ENCODE data around the gene SERPINE1. TPM values are rescaled to one million over a fixed set of nuclear protein-coding genes. Genes with fewer than 3 reads are reported as not detected.
A peak's percentile ranks its signal among the peaks of the same experiment; 100 is the strongest.

The SERPINE1 gene
- total RNA-seq, 1 donor from 2014 or later: 5.3 TPM

DNA sequence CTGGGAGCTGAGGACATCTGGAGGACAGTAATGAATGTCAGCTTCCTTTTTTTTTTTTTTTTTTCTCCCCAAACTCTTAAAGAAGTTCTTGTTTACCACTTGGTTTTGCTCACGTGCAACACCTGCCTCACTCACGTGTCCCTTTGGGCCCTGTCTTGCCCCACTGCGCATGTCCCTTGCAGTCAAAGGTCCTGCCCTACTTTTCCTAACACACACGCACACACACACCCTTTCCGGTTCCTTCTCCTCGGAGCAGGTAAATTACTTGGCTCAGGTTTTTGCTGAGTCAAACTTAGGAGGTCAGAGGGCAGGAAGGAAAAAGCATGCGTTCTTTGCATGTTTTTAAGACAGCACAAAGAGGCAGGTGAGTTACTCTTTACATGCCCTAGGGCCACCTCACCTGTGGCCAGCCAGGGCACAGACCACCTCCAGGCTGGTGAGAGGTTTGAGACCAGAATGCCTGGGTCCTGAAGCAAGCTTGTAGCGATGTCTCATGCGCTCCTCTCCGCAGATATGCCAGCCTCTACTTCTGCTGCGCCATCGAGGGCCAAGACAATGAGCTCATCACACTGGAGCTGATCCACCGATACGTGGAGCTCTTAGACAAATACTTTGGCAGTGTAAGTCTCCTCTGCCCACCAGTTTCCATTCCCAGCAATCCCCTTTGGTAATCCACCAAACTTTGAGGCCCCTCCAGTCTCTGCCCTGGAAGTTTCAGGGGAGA lies 30.1 kb downstream of the SERPINE1 start:
- peak; percentile 56 for ATAC-seq

DNA sequence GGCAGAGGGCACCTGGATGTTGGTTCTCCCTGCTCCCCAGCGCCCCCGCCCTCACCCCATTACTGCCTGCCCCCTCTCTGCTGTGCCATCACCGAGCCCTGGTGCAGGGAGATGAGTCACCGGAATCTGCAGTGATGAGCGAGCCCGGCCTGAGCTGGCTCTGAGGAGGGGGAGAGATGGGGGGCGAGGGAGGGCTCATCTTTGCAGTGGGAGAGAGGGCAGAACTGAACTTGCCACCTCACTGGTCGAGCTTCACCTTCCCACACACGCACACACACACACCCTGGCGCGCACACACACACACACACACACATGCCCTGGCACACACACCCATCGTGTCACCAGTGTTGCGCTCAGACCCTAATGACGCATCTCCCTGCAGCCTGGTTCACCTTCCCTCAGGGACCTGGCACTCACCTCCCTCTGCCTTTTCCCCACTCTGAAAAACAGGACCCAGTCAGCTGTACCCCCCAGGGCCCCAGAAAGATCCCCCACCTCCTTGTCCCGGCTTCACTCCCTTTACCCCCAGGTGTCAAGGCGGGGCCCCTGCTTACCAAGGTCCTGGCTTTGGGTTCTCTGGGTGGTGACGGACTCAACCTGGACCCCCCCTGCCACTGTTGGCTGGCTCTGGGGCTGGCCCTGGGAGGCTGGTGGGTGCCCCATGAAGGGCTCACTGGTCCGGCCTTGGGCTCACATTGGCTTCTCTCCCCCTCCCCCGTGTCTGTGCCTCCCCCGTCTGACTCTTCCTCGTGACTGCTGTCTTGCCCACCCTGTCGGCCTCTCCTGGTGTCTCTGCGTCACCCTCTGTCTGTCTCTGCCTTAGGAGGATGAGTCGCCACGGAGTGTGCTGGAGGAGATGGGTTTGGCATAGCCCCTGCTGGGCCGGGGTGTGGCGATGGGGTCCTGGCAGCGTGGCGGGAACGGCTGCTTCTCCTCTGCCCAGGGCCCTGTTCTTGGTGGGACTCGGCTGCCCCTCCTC lies 33.1 kb downstream of the SERPINE1 start:
- no peak for ATAC-seq

GRCh38 chr7:101160910-101161309 lies 34.0 kb downstream of the SERPINE1 start:
- ATAC-seq: no peak

DNA sequence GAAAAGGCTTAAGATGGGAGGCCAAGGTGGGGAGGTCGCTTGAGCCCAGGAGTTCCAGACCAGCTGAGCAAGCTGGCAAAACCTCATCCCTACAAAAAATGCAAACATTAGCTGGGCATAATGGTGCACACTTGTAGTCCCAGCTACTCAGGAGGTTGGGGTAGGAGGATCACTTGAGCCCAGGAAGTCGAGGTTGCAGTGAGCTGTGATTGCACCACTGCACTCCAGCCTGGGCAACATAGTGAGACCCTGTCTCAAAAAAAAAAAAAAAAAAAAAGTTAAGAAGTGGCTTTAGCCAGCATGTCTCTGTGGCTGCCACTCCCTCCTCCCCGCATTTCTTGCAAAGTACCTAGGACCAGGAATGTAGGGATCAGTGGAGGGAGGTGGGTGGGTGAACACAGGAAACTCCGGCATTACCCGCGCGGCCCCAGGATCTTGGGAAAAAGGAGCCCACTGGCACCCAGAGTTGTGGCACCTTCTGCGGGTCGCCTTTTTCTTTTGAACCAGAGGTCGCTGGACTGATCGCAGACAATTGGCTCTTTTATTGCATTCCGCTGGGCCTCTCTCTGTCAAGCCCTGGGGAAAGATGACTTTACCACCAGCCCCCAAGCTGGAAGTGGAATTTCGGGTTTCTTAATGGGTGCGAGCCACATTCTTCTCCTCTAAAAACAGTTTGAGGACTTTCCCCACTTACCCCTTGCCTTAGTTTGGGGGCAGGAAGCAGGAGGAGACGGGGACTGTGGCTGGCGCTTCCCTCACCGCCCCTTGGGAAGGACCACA lies 35.0 kb downstream of the SERPINE1 start:
- ATAC-seq: no peak

GRCh38 chr7:101162551-101163278 lies 35.8 kb downstream of the SERPINE1 start:
- ATAC-seq: peak; percentile 40

DNA sequence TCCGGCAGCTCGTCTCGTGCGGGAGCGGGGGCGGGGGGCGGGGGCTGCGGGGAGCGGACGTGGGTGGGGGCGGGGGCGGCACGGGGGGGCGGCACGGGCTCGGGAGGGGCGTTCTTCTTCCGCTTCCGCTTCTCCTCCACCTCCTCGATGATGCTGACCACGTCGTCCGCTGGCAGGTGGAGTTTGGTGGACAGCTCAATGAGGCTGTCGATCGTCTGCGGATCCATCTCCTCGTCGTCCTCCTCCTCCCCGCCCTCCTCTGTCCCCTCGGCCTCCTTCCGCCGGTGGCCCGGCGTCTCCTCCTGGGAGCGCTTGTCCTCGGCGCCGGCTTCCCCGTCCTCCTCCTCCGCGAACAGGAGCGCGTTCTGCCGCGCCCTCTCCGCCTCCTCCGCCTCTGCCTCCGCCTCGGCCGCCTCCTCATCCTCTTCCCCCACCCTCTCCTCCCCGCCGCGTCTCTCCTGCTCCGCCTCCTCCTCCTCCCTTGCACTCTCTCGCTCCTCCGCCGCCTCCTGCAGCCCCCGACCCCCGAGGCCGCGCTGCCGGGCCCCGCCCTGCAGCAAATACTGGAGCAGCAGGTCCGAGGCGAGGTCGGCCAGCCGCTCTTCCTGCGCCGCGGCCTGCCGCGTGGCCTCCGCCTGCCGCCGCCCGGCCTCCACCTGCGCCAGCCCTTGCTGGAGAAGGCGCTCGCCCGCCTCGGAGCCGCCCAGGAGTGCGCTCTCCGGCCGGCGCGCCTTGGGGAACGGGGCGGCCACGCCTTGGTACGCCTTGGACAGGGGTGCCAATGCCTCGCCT lies 36.6 kb downstream of the SERPINE1 start:
- ATAC-seq: no peak

- no peak for ATAC-seq
Observed at GRCh38 chr7:101164071-101164840, 37.4 kb downstream of the SERPINE1 start.

- peak; percentile 91 for ATAC-seq
Observed at GRCh38 chr7:101165075-101165957, 38.4 kb downstream of the SERPINE1 start, which contains the start of gene VGF. VGF (minus strand) TSS chr7:101165569; CDS start chr7:101164843, 726 bp downstream.

DNA sequence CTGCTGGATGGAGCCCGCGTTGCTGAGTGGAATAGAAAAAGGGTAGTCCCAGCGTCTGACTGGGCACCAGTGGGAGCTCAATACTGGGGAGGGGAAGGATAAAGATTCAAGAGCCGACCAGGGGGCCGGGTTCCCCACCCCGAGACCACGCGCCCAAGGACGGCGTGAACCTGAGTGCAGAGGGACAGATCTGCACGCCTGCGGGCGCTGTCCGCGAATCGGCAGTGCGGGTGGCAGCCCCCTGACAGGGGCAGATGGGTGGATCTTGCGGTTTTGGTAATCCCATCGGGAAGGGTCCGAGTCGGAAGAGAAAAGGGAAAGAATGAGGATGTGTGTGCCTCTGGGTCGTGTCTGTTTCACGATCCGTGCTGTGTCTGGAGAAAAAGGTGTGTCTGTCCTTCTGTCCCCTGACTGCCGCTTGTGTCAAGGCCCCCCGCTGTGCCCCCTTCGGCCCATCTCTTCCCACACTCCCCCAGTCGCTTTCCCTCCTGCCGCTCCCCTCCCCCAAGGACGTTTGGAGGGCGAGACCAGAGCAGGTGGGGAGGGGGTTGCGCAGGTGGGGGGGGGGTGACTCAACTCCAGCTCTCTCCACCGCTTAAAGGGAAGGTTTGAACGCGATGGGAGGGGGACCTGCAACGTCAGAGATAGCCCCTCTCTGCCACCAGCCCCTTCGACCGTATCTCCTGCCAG lies 39.2 kb downstream of the SERPINE1 start:
- no peak for ATAC-seq

DNA sequence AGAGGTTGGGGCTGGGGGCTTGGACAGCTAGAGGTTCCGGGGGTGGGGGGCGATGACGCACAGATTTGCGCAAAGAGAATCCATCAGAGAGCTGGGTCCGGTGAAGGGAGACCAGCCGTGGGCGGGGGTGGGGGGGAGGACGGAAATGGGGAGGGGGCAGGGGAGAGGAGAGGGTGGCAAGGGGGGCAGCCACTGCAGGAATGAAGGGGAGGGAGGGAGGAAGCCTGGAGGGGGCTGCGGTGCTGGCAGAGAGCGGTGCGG lies 39.7 kb downstream of the SERPINE1 start:
- no peak for ATAC-seq

DNA sequence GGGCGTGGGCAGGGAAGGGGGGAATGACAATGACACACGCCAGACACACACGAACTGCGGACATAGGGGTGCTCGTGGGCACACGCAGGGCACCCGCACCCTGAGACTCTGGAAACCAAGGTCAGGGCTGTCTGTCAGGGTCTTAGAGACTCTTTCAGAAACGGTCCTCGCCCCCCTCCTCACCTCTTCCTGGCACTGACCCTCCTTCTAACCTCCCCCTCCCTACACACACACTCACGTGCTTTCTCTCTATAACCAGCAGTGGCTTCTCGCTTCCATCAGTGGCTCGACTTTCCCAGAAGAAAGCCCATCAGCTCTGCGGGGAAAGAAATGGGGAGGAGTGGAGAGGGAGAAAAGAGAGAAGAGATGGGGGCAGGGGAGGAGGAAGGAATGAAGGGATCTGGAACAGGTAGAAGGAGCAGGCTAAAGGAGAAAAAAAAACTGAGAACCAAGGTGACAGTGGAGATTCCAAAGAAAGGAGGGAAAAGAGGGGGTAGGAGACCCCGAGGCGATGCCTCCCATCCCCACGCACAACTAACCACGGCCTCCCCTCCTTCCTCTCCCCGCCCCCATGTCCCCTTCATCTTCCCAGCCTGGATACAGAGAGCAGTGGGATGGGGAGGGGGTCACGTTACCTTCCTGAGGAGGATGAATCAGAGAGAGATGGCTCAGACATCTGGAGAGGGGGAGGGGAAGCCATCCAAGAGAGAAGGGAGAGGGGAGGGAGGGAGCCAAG lies 40.2 kb downstream of the SERPINE1 start:
- no peak for ATAC-seq

- ATAC-seq: no peak
Observed at GRCh38 chr7:101167645-101168411, 40.9 kb downstream of the SERPINE1 start.

DNA sequence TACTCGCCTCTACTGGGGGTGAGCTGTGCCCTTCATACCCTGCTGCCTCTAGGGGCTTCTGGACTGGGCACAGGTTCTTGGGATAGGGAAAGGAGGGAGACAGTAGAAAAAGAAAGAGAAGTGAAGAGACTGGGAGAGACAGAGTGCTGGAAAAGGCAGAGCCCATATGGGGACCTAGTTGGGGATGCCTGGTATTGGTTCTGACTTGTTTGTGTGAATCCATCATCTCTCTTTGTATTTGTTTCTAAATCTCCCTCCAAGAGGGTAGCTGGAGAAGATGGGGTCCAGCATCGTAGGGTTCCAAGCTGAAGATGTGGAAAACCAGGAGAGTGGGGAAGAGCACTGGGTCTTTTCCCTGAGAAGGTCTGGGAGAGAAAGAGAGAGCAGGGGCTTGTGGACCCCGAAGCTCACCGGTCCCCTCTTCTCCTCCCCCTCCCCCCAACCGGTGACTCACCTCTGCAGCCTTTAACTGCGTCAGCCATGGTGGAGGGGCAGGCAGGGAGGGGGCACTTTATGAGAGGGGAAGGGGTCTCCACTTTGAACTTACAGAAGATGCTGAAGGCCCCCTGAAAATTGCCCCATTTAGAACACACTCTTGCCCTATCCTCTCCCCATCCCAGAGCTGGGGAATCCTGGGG lies 41.6 kb downstream of the SERPINE1 start:
- ATAC-seq: no peak

DNA sequence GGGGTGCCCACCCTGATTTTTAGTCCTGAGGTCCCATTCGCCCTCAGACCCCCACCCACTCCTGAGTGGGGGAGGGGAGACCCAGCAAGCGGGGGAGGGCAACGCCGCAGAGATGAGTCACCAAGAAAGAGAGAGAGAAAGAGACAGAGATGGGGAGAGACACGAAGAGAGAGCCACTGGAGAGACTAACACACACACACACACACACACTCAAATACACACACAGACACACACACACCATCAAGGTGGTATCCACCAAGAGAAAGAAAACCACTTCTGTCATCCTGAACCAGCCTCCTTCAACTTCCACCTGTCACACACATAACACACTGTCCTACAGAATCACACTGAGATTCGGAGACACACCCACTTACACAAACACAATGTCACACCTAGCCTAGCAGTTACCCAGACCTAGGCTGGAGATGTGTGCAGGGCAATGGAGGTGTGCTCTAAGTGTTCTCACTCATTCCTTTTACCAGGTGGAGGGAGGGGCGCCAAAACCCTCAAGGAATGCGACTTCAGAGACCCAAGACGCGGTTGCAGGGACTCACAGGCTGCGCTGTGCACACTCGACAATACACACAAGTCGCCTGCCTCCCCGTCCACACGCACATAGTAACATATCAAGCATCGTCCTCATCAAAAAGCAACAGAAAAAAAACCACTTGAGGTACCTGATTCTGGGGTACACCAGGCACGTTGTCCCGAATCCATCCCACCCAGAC lies 42.4 kb downstream of the SERPINE1 start:
- ATAC-seq: no peak

GRCh38 chr7:101169838-101170551 lies 43.1 kb downstream of the SERPINE1 start:
- ATAC-seq: peak; percentile 36
